ENCODE measurements around the gene LCLAT1.
A peak's percentile ranks its signal among the peaks of the same experiment; 100 is the strongest.

Gene LCLAT1

DNA sequence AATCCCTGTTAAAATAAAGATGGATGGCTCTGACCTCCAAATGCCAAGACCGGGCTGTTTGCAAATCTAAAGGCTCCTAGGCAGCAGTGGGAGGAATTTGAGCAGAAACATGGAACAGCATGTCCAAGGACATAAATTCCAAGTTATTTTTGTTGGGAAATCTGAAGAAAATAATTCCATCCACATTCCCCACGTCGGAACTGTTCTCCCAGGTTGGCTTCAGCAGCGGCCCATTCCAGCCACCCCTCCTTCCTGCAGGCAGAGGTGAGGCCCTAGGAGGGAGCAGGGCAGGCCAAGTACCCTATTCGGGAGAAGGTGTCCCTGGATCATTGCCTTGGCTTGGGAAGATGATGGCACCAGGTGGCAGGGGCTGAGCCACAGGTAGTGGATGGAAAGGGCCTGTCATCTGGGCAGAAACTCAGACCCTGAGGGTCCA, 243.1 kb downstream of the LCLAT1 start:
- TF ChIP-seq, protein P1, sequence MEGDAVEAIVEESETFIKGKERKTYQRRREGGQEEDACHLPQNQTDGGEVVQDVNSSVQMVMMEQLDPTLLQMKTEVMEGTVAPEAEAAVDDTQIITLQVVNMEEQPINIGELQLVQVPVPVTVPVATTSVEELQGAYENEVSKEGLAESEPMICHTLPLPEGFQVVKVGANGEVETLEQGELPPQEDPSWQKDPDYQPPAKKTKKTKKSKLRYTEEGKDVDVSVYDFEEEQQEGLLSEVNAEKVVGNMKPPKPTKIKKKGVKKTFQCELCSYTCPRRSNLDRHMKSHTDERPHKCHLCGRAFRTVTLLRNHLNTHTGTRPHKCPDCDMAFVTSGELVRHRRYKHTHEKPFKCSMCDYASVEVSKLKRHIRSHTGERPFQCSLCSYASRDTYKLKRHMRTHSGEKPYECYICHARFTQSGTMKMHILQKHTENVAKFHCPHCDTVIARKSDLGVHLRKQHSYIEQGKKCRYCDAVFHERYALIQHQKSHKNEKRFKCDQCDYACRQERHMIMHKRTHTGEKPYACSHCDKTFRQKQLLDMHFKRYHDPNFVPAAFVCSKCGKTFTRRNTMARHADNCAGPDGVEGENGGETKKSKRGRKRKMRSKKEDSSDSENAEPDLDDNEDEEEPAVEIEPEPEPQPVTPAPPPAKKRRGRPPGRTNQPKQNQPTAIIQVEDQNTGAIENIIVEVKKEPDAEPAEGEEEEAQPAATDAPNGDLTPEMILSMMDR (conservative IDR thresholded peaks at IDR 0.05; ENCODE audit: low read depth, low read length), result no peak
- DNase-seq (ENCODE audit: low read depth), result no peak
- H3K4me3 ChIP-seq (ENCODE audit: low read length), result no peak overlapping the region

DNA sequence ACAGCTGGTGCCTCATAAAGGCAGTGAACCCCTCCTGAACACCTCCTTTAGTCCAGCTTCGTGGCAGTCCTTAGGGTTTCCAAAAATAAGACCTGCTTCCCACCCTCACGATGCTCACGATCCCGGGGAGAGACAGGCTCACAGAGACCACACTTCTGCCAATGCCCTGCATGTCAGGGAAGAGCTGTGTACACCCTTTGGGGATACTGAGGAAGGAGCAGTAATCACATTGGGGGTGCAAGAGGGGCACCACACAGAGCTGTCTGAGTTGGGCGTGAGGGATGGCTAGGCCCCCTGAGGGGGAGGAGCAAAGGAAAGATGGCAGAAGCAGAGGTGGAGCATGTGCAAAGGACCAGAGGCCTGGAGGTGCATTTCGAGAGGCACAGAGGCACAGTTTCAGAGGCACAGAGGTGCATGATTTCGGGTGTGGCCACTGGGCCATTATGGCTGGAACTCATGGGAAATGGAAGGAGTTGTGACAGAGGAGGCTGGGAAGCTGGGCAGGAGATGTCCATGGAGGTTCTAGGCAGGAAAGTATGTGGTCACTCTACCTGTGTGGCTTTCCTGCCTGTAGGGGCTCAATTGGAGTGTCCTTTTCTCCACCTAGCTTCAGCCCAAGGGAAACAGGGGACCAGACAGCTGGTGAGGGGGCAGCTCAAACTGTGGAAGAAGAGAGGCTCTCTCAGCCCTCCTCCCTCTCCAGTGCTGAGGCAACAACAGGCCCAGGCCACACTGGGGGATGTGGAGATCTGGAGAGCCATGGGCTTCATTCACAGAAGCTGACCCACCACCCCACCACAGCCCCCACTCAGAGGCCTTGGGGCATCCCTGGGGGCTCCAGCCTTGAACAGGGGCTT, 244.3 kb downstream of the LCLAT1 start:
- DNase-seq (ENCODE audit: low read depth), result no peak

GRCh38 chr2:30691948-30692828, 245.1 kb downstream of the LCLAT1 start:
- DNase-seq (ENCODE audit: low read depth), result no peak

More for the DNA sequence above, 244.3 kb downstream of the LCLAT1 start:
- no peak overlapping the region for H3K4me3 ChIP-seq (ENCODE audit: low read length)
- TF ChIP-seq, protein P1 (conservative IDR thresholded peaks at IDR 0.05; ENCODE audit: low read depth, low read length), result no peak

DNA sequence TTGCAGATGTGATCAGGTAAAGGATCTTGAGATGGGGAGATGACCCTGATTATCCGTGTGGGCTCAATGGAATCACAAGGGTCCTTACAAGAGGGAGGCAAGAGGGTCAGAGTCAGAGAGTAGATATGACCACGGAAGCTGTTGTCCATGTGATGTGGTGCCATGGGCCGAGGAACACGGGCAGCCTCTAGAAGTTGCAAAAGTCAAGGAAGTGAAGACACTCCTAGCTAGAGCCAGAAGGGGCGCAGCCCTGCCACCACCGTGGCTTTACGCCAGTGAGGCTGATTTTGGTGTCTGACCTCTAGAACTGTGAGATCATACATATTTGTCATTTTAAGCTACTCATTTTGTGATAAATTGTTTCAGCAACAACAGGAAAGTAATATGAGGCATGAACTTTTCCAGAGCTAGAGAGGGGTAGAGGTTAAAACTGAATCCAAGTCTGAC, 245.8 kb downstream of the LCLAT1 start:
- no peak for DNase-seq (ENCODE audit: low read depth)
- no peak overlapping the region for H3K4me3 ChIP-seq (ENCODE audit: low read length)
- TF ChIP-seq, protein P1 (conservative IDR thresholded peaks at IDR 0.05; ENCODE audit: low read depth, low read length), result no peak

More at GRCh38 chr2:30691948-30692828, 245.1 kb downstream of the LCLAT1 start:
- no peak overlapping the region for H3K4me3 ChIP-seq (ENCODE audit: low read length)
- TF ChIP-seq, protein P1 (conservative IDR thresholded peaks at IDR 0.05; ENCODE audit: low read depth, low read length), result peak; percentile 26

Data from retinal pigment epithelial cell (primary cell).